ENCODE results near the gene ABCA13.

GRCh38 chr7:48455363-48455762 is 284.1 kb downstream of the ABCA13 start:
- TF ChIP-seq EP300 (IDR thresholded peaks at IDR 0.05) (no peak), CTCF (IDR thresholded peaks at IDR 0.05) (no peak), POLR2AphosphoS5 (IDR thresholded peaks at IDR 0.05) (no peak), POLR2A (IDR thresholded peaks at IDR 0.05) (no peak)

Measured in gastroesophageal sphincter (tissue), 3 donors.